ENCODE results near the gene TMEM150B.

TMEM150B gene

DNA sequence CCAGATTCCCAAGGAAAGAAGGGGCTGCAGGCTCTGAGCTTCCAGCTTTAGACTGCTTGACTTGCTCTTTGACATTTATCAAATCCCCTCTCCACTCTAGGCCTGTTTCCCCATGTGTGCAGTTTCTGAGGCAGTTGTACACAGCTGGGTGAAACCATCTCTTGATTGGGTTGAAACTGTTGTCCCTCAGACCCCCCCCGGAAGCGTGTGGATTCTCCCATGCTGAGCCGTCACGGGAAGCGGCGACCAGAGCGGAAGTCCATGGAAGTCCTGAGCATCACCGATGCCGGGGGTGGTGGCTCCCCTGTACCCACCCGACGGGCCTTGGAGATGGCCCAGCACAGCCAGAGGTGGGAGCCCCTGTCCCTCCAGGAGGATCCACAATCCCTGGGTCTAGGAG, 21.7 kb downstream of the TMEM150B start:
- no peak for DNase-seq

DNA sequence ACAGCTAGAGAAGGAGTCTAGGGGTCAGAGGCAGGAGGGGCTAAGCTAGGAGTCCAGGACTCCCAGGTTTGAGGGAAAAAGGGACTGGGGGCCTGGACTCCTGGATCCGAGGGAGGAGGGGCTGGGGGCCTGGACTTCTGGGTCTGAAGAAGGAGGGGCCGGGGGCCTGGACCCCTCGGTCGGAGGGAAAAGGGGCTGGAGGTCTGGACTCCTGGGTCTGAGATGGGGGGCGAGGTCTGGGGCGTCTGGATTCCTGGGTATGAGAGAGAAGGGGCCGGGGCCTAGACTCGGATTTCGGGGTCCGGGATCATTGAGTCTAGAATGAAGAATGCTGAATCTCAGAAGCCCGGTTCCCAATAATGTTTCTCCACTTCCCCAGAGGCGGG, 22.8 kb downstream of the TMEM150B start:
- DNase-seq = no peak

DNA sequence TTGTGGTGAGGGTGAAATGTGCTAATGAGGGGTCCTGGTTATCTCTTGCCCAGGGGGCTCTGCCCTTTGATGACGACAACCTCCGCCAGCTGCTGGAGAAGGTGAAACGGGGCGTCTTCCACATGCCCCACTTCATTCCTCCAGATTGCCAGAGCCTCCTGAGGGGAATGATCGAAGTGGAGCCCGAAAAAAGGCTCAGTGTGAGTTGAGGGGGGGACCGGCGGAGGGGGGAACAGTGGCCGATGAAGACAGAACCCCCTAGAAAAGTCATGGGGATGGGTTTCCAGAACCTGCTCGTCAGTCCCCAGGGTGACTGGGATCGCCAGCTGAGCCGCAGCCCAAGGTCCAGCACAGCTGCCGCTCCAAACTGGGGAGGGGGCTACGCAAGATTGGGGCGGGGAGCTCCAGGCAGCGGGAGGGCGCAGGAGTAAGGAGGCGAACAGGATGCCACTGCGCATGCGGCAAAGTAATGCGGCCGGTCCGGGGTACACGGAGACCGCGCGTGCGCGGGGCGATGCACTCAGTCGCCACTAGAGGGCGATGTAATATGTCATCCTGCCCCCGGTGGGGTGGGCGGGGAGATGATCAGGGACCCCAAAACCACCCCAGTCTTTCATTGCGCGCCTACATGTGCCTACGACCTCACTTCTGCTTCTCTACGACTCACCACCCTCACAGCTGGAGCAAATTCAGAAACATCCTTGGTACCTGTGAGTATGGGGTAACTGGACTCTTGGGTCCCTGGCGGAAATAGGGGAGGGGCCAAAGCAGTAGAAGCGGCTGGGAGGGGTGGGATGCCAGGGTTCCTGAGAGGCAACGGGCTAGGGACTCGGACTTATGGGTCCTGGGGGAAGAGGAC, 23.5 kb downstream of the TMEM150B start:
- peak; percentile 44 for DNase-seq

DNA sequence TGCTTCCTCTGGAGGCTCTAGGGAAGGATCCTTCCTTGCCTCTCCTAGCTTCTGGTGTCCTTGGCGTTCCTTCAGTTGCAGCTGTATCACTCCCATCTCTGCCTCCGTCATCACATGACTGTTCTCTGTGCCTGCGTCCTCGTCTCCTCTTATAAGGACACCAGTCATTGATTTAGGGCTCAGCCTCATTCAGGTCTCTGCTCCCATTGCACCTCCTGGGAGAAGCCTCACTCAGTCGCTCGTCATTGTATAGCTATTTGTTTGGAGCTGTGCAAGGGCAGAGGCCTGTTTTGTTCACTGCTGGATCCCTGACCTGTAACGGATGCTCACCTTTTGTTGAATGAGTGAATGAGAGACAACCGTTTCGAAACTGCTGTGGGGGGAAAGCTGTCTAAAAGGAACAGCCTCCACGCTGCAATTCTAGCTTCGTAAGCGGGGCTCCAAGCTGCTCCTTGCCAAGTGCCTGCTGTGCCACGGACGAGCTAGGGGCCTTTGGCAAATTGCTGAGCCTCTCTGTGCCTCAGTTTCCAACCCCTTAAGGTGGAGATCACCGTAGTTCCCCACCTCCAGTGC, 24.2 kb downstream of the TMEM150B start:
- DNase-seq = no peak

DNA sequence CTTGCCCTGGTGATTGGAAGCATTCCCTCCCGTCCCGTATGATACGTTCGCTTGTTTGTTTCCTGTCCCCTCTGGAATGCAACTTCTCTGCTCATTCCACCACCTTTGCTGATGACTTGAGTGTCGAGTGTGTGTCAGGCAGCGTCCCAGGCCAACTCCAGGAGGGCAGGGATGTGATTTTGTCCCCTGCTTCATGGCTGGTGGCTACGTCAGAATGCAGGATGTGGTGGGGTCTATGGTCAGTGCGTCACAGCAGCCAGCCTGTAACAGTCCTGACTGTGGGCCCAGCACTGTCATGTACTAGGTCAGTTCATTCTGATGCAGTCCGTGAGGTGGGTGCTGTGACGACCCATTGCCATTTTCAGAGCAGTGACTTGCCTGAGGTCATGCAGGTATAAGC, 25.1 kb downstream of the TMEM150B start:
- no peak for DNase-seq

DNA sequence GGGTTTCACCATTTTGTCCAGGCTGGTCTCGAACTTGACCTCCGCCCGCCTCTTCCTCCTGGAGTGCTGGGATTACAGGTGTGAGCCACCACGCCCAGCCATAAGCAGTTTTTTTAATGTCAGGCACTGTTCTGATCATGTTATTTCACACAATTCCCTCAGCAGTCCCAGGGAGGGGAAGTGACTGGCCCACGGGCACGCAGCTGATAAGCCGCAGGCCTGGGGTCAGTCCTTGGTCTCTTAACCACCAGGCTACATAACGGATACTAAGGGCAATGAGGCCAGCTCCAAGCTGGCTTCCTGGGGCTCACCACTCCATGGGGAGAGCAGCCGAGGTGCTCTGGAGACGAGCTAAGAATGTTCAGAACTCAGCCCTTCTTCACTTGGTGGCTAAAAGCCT, 27.9 kb downstream of the TMEM150B start:
- no peak for DNase-seq

DNA sequence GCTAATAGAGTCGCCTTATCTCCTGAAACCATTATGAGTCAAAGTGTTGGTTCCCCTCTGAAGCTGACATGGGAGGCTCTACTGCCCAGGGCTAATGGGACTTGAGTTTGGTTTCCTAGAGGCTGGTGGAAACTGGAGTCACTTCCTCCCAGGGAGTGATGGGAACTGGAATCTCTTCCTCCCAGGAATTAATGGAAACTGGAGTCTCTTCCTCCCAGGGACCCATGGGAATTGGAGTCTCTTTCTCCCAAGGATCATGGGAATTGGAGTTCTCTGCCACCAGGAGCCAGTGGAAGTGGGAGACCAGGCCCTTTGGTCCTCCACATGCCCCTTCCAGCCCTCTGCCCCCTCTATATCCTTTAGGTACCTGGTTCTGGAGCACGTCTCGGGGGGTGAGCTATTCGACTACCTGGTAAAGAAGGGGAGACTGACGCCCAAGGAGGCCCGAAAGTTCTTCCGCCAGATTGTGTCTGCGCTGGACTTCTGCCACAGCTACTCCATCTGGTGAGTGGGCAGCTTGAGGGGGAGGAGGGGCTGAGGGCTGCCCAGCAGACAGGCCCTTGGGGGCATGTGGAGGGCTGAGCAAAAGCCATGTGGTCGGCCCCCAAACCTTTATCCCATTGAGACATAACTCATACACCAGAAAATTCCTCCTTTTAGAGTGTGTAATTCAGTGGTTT, 35.9 kb downstream of the TMEM150B start:
- DNase-seq = no peak

DNA sequence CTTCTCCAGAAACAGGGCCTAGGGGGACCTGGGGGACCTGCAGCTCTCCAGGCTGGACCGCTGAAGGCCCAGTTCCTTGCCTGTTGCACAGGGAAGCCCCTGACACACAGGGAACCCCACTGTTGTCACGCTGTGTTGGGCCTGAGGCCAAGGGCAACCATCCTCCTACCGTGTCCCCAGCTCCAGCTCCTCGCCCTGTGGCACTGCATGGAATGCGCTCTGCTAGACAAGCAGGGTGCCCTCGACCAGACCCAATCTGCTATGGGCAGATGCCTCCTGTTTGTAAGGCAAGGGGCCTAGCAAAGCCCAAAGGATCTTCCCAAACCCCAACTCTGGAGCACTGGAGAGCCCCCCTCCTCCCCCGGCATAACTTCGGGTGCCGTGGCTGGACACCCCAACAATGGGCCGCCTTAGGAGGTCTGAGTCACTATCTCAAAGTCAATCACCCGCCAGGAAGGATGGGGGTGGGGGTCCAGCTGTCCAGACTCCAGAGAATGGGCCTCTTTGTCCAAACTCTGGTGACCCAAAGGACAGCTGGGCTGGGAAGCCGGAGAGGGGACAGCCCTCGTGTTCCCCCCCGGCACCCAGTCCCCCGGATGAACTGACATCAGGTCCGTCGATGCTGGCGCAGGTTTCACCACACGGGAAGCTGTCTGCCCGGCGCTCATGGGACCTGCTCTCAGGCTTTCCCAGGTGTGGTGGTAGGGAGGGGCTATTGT, 37.6 kb downstream of the TMEM150B start:
- no peak for DNase-seq

DNA sequence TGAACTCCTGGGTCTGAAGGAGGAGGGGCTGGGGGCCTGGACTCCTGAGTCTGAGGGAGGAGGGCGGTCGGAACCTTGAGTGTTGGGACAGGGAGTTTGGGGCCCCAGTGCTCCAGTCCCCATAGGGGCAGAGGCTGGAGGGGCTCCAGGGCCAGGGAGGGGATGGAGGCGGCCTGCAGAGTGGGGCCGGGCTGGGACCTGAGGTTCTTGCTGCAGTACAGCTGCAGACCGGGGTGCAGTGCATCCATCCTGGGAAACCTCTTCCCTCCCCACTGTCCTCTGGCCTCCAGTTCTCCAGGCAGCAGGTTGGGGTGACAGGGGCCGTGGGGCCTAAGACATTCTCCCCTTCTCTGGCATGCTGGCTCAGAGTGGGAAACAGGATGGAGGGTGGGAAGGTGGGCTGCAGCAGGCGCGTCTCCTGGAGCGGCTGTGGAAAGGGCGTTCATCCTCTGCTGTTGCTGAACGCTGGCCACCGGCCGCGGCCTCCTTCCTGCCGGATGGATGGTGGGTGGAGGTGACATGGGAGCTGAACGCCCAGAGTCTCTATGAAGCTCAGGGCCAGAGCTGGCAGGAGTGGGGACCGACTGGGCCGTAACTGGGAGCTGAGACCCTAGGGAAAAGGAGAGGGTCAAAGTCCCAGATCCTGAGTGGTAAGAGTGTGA, 39.8 kb downstream of the TMEM150B start:
- DNase-seq = no peak

DNA sequence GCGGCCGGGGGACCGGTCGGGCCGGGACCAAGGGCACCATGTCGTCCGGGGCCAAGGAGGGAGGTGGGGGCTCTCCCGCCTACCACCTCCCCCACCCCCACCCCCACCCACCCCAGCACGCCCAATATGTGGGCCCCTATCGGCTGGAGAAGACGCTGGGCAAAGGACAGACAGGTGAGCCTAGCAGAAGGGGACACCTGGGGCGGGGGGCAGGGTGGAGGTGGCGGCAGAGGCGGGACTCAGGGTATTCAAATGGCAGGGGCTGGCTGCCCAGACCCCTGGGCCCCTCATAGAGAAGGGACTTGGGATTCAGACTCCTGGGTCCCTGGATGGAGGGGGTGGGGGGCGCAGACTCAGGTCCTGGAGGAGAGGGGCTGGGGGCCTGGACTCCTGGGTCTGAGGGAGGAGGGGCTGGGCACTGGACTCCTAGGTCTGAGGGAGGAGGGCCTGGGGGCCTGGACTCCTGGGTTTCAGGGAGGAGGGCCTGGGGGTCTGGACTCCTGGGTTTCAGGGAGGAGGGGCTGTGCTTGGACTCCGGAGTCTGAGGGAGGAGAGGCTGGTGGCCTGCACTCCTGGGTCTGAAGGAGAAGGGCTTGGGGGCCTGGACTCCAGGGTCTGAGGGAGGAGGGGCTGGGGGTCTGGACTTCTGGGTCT, 40.6 kb downstream of the TMEM150B start:
- DNase-seq = no peak

DNA sequence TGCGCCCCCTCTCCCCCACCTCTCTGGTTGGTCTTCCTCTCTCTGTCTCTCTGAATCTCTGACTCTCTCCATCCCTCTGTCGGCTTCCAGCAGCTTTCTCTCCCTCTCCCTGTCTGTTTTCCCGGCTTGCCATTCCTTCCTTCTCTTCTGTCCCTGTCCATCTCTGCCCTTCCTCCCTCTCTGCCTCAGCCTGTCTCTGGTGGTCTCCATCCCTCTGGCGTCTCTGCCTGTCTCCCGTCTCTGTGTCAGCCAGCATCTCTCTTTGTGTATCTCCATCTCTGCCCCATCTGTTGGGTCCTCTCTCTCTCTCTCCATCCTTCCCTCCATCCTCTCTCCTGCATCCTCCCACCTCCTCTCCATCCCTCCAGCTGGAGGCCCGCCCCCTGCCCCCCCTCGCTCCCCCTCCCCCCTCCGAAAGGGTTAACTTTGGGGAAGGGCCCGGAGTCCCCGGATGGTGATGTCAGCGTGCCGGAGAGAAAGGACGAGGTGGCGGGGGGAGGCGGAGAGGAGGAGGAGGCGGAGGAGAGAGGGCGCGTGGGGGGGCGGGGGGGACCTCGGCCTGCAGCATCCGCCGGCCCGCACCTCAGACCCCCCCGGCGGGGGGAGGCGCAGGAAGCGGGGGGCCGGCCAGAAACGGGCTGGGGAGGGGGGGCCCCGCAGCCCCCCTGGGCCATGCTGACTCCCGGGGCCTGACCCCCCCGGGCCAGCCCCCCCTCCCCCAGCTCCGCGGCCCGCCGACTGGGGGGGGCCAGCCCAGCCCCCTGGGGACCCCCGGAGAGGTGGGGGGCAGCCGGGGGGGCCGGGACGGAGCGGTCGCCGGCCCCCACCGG, 41.4 kb downstream of the TMEM150B start, which contains the start of gene BRSK1:
Gene BRSK1 (plus strand): TSS at position 450 of the 830 bp plus-strand sequence. CDS start 446 bp downstream, outside the sequence.
- no peak for DNase-seq

DNA sequence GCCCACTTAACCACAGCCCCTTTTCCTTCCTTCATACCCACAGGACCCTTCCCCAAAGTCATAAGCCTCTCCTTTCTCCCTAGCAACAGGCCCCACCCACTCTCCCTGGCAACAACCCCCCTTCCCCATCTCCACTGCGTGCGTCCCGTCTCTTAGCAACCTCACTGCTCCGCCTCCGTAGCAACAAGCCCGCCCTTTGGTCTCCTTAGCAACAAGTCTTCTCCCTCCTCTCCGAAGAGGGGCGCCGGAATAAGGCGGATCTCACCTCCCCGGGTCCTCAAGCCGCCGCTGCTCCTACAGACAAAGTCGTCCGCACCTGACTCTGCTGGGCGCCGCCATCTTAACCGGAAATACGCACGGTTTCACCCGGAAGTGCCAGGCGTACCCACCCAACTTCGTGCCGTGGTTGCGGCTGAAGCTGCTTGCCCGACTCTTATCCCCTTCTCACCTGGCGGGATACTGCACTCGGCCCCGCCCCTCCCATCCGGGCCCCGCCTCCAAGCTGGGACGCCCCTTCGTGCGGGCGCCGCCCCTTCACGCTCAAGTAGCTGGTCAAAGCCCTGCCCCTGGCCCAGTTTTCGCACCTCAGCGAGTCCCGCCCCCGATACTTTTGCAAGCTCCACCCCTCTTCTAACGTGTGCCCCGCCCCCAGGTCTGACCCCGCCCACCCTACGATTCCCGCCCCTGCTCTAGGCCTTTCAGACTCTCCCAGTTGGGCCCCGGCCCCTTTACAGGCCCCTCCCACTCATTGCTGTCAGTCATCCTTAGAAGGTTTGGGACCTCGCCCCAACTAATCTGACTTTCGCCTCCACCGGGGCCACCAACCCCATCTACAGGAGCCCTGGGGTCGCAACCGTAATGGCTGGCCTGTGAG, 45.1 kb downstream of the TMEM150B start, which contains the start of gene HSPBP1:
Gene HSPBP1 (minus strand): TSS at position 341 of the 874 bp plus-strand sequence. CDS start 502 bp downstream, outside the sequence.
- DNase-seq = peak; percentile 92

DNA sequence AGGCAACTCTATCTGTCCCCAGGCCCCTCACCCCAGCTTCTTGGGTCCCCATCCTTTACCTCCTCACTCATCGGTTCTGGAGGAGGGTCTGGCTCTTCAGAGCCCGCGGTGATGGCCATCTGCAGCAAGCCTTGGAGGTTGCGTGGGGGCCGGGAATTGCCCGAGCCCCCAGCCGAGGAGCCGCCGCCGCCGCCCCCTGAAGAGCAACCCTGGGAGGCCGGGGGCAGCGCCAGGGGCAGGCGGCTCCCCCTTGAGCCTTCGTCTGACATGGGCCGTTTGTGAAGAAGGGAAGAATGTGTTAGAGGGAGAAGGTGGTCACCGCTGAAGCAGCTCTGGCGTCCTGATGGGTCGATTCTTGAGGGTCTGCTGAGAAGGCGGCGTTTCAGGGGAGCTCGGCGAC, 45.8 kb downstream of the TMEM150B start:
- DNase-seq = no peak

DNA sequence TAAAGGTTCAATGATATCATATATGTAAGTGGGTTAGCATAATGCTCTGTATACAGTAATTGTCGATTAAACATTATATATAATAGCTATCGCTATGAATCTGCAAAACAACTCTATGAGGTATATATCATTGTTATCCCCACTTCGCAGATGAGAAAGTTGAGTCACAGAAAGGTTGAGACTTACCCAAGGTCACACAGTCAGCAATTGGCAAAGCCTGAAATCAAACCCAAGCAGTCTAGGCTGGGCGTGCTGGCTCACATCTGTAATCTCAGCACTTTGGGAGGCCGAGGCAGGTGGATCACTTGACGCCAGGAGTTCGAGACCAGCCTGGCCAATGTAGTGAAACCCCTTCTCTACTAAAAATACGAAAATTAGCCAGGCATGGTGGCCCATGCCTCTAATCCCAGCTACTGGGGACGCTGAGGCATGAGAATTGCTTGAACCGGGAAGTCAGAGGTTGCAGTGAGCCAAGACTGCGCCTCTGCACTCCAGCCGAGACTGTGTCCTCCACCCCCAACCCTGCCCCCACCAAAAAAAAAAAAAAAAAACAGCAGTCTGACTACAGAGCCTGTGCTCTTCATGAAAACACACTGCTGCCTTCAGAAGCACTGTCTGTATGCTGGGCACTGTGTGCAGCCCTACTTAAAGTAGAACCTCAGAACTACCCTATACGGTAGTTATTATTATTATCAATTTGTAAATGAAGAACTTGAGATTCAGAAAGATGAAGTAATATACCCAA, 46.6 kb downstream of the TMEM150B start:
- DNase-seq = no peak

DNA sequence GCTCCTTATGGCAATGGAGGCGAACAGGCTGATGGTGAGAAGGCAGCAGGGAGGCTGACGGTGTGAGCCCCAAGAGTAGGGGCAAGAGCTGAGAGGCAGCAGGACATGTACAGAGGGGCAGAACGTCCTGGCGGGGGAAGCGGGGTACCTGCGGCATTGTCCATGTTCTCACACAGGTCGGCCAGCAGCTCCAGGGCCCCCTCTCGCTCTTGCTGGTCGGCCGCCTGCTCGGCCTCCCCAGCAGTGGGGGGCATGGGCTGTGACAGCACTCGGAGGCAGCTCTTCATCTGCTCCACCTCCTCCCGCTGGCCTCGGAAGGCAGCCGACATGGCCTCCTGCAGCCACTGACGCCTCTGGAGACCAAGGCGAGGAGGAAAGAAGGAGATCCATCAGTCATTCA, 47.6 kb downstream of the TMEM150B start:
- no peak for DNase-seq

DNA sequence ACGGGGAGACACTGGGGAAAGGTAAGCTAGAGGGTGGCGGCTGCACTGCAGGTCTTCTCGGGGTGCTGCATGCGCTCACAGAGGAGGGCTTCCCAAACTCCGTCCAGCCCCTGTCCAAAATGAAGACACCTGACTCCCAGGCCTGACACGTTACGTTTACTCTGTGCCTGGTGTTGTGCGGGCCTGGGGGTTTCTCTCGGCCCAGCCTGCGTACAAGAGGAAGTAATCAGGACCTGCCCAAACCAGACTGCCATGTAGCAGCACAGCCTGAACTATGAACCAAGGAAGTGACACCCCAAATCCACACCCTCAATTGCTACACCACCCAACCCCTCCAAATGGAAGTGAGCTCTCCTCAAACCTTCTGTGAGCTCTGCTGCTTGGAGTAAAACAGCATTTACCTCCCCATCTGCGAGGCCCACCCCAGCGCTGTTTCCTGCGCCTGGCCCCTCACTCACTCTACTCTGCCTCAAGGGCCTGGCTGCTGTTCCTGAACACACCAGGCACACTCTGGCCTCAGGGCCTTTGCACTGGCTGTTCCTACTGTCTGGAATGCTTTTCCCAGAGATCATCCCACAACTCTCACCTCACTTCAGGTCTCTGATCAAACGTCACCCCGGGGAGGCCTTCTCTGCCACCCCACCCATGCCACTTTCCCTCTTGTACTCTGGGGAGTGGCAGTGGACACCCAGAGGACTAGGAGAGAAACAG, 48.3 kb downstream of the TMEM150B start:
- DNase-seq = no peak

DNA sequence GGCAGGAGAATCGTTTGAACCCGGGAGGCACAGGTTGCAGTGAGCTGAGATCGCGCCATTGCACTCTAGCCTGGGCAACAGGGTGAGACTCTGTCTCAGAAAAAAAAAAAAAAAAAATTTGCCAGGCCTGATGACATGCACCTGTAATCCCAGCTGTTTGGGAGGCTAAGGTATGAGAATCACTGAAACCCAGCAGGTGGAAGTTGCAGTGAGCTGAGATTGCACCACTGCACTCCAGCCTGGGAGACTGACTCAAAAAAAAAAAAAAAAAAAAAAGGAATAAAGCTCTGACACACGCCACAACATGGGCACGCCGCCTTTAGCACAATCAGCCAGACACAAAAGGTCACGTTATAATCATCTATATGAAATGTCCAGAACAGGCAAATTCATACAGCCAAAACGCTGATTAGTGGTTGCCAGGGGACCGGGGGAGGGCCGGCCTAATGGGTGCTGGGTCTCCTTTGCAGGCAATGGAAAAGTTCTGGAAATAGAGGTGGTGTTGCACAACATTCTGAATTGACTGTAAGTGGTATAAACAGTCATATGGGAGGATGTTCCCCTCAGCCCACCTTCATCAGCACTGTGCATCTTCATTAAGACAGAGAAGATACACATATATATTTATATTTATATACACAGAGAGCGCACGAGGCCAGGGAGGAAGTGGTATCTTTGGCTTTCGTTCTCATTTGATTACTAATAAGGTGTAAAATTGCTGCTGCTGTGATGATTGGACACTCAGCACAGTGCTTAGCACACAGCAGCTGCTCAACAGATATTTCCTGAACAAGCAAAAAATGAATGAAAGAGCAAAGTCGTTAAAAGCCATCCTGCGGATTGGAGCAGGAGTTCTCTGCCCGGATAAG, 49.1 kb downstream of the TMEM150B start:
- DNase-seq = no peak
